Ovary (tissue), 9 donors: Measurements from ENCODE around the gene RNF152. TPM values are rescaled to one million over a fixed set of nuclear protein-coding genes. Genes with fewer than 3 reads are reported as not detected.

Experiments
- DNase-seq, 5 donors: peaks; one replicate each; pipeline ENCODE4 v3.0.0-alpha.2; 2019 to 2020
- H3K27ac ChIP-seq, 2 donors: fragments of 200-600 bp; one replicate each; pipeline versions ENCODE4 v1.5.1 to v1.8.0; 2019 to 2022
- H3K27me3 ChIP-seq: fragments of 200-600 bp; one replicate; pipeline ENCODE4 v1.8.0; 2022
- H3K36me3 ChIP-seq: fragments of 200-600 bp; sonication (generic); one replicate; pipeline ENCODE4 v1.5.1; 2019
- H3K4me1 ChIP-seq: one replicate; pipeline ENCODE4 v1.8.1; 2013; ENCODE audit warnings: mild to moderate bottlenecking, moderate library complexity; ENCODE audit not compliant: insufficient read depth
- H3K4me3 ChIP-seq: fragments of 200-600 bp; sonication (generic); one replicate; pipeline ENCODE4 v1.5.1; 2017
- H3K9me3 ChIP-seq, 2 donors: fragments of 200-600 bp in 1 of 2; sonication (generic) in 1 of 2; one replicate each; pipeline versions ENCODE4 v1.5.1 to v1.8.1; 2013 to 2019; ENCODE audit warnings: mild to moderate bottlenecking in 1 of 2, moderate library complexity in 1 of 2
- CTCF ChIP-seq, 3 donors: fragments of 450-650 bp in 2 of 3; fragments of 200-600 bp in 1 of 3; IDR thresholded peaks; one replicate each; pipeline versions ENCODE4 v1.5.1 to v1.8.0; 2016 to 2022; ENCODE audit warnings: antibody characterized with exemption in 3 of 3, mild to moderate bottlenecking in 1 of 3
- EP300 ChIP-seq: sonication (generic); formaldehyde crosslinking; IDR thresholded peaks from one replicate; pipeline ENCODE4 v1.6.1; 2017; ENCODE audit warnings: antibody characterized with exemption
- POLR2A ChIP-seq: fragments of 450-650 bp; IDR thresholded peaks from one replicate; pipeline ENCODE4 v1.6.1; 2017; ENCODE audit warnings: antibody characterized with exemption, mild to moderate bottlenecking, moderate library complexity
- WGBS, 3 donors: extraction: QIAGEN DNeasy Blood & Tissue Kit in 1 of 3; methylation state at CpG; one replicate each; pipeline versions ENCODE4 v1.1.5 to v1.1.7; 2013 to 2017; 5-methylcytosine and 5-hydroxymethylcytosine counted together
- intact Hi-C, 4 donors: fragments of 100-400 bp; cut with DNase I; formaldehyde crosslinking; loops; one replicate each; pipeline versions ENCODE4 v1.11.0 to v1.15.1; 2022 to 2023
- polyA plus RNA-seq, 2 donors: library from polyadenylated mRNA; stranded (reverse); fragments of 200-250 nt in 1 of 2; fragments of 350-450 nt in 1 of 2; fragmentation: Illumina TruSeq in 1 of 2; extraction: RNeasy Lipid Tissue Mini Kit (QIAGEN cat#74804) in 1 of 2; gene quantifications; one replicate each; pipeline ENCODE4 v1.2.3, GENCODE V29; 2013 to 2014
- total RNA-seq, 7 donors: library from RNA; depleted of rRNA in 2 of 7; stranded (reverse); fragments of >200 nt in 2 of 7; fragmentation: NEBNext Ultra II Directional in 3 of 7; extraction: Animal tissue kit (Norgen Biotek cat#: 25700) in 3 of 7; gene quantifications; one replicate each; pipeline versions ENCODE4 v1.1.0 to v1.2.4, GENCODE V29; 2016 to 2023
- donor health status: DM: no; HTN: no; CAD: no; lungs with moderate emphysema.
- donor health status: DM: no; HTN: no; CAD: no.
- donor health status: Bipolar disorder and iron deficiency.
- donor health status: DM: yes; HTN: yes; CAD: no.
- donor health status: DM: no; HTN: no; CAD: no.
- donor health status: DM: yes; HTN: yes; CAD: no.

The RNF152 gene
- total and polyA plus RNA-seq, 9 donors: 2.6 to 31.6 (median 7.2) TPM

DNA sequence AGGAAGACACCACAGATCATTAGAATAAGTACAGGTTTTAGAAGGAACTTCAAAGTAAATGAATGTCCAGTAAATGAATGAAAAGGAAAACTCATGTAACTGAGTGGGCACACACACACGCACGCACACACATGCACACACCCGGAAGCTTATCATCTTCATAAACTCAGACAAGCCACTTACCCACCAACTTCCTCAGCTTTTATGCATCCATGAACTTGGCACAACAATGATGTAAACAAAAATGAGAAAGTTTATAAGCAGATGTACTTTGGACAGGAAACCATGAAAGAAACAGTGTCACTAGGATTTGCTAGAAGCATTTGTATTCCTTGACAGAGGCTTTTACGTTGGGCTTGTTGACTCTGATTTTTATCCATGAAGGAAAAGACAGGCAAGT is 23.2 kb downstream of the RNF152 start:
- no peak overlapping the region for H3K4me3 ChIP-seq
- no peaks in the 10 kb centered on the region for H3K9me3 ChIP-seq
- TF ChIP-seq POLR2A: no peak
- TF ChIP-seq EP300: no peak
- no peak for TF ChIP-seq CTCF (IDR thresholded peaks at IDR 0.05)
- no peaks in the 10 kb centered on the region for H3K4me1 ChIP-seq
- H3K36me3 ChIP-seq: no peaks in the 10 kb centered on the region
- H3K27ac ChIP-seq: no peak overlapping the region
- WGBS, 3 donors: 68 to 74% (median 74%) methylated on average over 4 of the region's 4 CpGs
- no peak for DNase-seq
- intact Hi-C loops: no loop called here
- no peaks in the 10 kb centered on the region for H3K27me3 ChIP-seq

DNA sequence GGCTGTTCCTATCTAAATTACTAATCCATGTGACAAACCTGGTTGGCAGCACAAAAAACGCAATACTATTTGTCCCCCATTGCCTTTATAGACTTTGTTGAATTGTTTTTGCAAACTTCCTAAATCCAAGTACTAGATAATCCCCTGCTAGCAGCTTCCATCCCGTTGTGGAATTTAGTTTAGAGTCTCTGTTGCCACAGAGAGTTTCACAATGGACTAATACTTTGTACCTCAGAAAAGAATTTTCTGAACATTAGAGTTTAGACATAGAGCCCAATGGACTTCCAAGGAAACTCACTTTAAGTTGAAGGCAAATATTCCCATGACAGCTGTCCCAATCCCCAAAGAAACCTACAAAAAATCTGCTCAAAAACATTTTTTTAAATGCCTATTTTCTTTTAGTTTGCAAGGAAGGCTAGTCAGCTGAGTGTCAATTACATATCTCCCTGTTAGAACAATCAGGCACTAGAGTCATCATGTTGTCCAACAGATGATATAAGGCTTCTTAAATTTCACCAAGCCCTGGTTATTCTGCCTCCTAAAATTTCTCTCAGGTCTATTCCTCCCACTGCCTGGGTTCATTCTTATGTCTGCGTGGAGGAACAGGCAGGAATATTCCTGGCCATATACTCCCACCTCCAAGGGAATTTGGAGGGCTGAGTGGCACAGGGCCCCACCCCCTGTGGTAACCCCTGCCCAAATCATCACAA is 27.2 kb downstream of the RNF152 start:
- no peak overlapping the region for H3K27ac ChIP-seq
- intact Hi-C loops: no loop called here

DNA sequence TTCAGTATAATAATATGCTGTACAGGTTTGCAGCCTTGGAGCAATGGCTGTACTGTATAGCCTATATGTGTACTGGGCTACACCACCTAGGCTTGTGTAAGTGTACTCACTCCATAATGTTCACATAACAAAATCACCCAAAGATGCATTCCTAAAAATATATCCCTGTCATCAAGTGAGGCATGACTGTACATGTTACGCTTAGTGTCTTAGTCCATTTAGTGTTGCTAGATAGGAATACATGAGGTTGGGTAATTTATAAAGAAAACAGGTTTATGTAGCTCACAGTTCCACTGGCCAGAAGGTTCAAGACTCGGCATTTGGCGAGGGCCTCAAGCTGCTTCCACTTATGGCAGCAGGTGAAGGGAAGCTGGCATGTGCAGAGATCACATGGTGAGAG is 31.4 kb downstream of the RNF152 start:
- Histone ChIP-seq H3K9me3 (no peaks in the 10 kb centered on the region), H3K36me3 (no peaks in the 10 kb centered on the region), H3K4me3 (no peak overlapping the region), H3K4me1 (no peaks in the 10 kb centered on the region), H3K27me3 (no peaks in the 10 kb centered on the region), H3K27ac (no peak overlapping the region)
- WGBS, 3 donors: 96 to 98% (median 97%) methylated on average over 3 of the region's 3 CpGs
- TF ChIP-seq EP300: no peak
- no peak for TF ChIP-seq CTCF (IDR thresholded peaks at IDR 0.05)
- TF ChIP-seq POLR2A: no peak
- DNase-seq: no peak
- intact Hi-C loops: no loop called here

More for the DNA sequence above, 27.2 kb downstream of the RNF152 start:
- H3K4me1 ChIP-seq: no peaks in the 10 kb centered on the region
- H3K9me3 ChIP-seq: no peaks in the 10 kb centered on the region
- no peak for TF ChIP-seq EP300
- TF ChIP-seq CTCF (IDR thresholded peaks at IDR 0.05): no peak
- no peak for TF ChIP-seq POLR2A
- no peaks in the 10 kb centered on the region for H3K36me3 ChIP-seq
- WGBS, 3 donors: 49 to 56% (median 55%) methylated on average over 3 of the region's 3 CpGs
- DNase-seq: no peak
- no peaks in the 10 kb centered on the region for H3K27me3 ChIP-seq
- no peak overlapping the region for H3K4me3 ChIP-seq

- H3K36me3 ChIP-seq: no peaks in the 10 kb centered on the region
- H3K27me3 ChIP-seq: no peaks in the 10 kb centered on the region
- TF ChIP-seq CTCF (IDR thresholded peaks at IDR 0.05): no peak
- TF ChIP-seq POLR2A: no peak
- TF ChIP-seq EP300: no peak
- no peak overlapping the region for H3K27ac ChIP-seq
- H3K4me1 ChIP-seq: no peaks in the 10 kb centered on the region
- intact Hi-C loops: no loop called here
- no peak for DNase-seq
- H3K4me3 ChIP-seq: no peak overlapping the region
- 82 to 90% (median 84%) methylated on average over 6 of the region's 6 CpGs for WGBS, 3 donors
- no peaks in the 10 kb centered on the region for H3K9me3 ChIP-seq
Observed at GRCh38 chr18:61860302-61860701, 32.5 kb downstream of the RNF152 start.
